NCI-H2196 treated with DMSO at 0.1 percent for 48 hours (cell line): ENCODE results near the gene UVRAG.

Experiments used
- DNase-seq: peaks from one replicate; lab custom pipeline; 2025; ENCODE audit not compliant: unreplicated experiment; lab: John Stamatoyannopoulos, UW

Gene UVRAG

DNA sequence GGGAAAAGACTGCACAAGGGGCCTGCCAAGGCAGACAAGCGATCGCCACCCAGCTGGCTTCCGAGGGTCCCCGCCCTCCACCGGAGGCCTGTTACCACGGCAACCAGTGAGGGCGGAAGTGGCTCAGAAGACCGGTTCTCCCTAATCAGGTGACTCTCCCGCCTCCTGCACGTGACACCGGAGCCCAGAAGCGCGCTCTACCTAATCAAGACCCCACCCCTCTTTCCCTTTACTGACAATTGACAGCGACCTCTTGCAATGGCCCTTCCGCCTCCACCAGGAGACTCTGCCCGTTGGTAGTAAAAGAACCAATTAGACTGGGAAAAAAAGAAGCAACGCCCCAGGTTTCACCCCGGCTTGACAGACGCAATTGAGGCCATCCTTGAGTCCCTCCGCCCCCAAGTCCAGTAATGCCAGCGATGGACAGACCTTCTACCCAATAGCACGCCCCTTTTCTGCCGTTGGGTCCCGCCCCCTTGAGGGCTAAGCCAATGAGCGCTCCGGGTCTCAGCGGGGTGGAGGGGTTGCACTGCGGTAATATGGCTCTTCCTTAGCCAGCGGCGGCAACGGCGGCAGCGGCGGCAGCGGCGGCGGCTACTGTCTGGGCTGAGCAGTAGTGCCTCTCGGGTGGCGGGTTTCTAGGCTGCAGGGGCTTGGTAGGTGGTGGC, at the start of gene UVRAG:
TSS of gene UVRAG (plus strand) at position 534 of the 668 bp plus-strand sequence. CDS start 198 bp downstream, outside the sequence.
- DNase-seq = peak; percentile 99

DNA sequence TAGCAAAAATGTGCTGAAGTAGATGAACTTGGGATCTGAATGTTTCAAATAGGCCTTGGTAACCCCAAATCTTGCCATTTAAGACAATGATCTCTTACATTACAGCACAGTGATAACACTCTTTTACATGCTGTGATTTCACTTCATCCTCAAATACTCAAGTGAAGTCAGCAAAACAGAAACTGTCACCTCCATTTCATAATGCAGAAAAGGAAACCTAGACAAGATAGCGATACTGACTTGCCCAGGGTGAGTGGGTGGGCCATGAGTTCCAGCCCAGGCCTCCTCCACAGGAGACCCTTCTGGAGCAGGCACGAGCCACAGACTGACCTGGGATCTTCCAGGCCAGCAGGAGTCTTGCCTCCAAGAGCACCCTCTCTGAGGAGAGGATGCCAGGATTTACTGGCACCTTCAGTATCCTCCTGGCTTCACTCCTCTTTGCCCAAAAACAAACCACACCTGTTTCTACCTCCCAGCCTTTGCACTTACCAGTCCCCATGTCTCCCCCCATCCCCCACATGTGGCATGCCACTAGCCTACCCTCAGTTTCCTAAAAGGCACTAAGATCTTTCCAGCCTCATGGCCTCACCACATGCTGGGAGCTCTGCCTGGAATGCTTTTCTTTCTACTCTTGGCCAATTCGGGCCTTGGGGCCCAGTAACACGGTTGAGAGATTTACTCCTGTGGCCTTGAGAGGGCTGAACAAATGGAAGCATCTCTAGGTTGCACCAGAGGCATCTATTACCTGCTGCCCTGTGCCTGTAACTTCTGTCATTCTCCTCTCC, 48.4 kb upstream of the UVRAG start:
- DNase-seq = no peak

DNA sequence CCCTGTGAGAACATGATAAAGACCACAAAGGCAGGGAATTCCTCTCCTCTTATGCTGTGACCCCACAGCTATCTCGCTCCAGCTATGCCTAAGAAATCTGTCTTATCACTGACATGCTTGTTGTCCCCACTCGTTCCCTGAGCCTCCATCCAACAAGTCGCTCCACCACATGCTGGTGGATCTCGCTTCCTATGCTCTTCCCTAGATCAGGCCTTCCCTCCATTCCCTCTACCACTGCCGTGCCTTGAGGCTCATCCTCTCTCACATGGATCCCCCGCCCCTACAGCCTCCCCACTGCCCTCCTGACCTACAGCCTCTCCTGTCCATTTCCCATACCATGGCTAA, 47.8 kb upstream of the UVRAG start:
- DNase-seq = no peak

DNA sequence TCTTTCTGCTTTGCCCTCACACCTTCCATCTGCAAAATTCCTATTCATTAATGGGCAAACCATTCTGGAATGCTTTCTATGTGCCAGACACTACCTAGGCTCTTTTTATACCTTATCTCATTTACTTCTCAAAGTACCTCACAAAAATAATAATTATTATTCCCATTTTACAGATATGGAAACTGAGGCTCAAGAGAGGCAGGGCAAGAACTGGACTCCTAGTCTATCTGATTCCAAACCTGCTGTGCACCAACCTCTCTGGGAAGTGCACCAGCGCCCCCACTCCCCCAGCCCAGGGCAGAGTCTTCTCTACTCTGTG, 47.3 kb upstream of the UVRAG start:
- no peak for DNase-seq

DNA sequence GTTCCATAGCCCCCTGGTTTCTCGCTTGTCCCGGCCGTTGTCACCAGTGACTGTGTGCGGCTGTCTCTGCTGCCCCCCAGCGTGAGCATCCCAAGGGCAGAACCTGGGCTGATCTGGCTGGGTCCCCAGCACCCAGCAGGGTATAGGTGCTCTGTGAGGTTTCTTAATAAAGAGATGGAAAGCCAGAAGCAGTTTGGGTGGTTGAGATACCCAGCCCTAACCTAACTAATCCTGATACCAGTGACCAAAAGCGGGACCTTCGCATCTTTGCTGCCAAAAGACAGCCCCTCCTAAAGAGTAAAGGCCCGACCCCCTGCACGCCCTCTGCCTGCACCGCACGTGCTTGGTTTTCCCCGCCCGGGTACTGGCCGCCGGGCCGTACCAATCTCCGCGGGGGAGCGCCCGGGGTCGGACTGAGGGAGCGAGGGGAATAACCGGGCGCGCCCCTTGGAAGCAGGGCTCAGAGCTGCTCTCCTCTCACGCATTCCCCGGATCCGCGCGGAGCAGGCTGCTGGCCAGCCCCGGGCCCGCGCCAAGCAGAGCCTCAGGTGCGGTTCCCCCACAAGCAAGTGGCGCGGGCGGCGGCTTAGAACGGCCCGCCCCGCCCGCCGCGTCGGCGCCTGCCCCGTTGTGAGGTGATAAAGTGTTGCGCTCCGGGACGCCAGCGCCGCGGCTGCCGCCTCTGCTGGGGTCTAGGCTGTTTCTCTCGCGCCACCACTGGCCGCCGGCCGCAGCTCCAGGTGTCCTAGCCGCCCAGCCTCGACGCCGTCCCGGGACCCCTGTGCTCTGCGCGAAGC, 46.7 kb upstream of the UVRAG start, which contains the start of gene DGAT2:
TSS of gene DGAT2 (plus strand) at position 667 of the 797 bp plus-strand sequence. CDS start 214 bp downstream, outside the sequence.
- DNase-seq = peak; percentile 72

DNA sequence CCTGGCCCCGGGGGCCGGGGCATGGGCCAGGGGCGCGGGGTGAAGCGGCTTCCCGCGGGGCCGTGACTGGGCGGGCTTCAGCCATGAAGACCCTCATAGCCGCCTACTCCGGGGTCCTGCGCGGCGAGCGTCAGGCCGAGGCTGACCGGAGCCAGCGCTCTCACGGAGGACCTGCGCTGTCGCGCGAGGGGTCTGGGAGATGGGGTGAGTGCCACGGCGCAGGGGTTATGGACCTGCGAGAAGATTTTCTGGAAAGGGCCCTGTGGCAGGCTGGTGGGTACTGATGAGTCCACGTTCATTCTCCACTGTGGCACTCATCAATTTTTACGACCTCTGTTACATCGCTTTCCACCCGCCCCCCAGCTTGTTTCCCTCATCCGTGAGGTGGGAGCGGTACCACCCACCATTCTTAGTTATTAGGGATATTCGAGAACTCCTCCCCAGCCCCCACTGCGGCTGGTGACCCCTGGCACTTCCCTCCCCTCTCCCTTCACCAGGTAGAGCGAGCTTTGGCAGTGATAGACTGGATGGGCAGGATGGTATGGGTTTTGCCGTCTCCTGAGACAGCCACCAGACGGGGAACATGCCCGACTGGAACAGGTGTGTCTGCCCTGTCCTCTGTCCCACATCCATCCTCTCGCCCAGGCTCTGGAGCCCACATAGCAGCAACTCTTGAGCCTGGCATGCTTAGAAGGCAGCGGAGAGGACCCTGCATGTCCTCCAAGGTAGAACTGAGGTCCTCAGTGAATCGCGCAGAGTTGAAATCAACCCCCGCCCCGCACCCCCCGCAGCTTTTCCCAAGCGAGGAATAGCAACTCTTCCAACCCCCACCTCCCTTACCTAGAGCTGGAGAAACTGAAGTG, 45.9 kb upstream of the UVRAG start:
- DNase-seq = no peak

DNA sequence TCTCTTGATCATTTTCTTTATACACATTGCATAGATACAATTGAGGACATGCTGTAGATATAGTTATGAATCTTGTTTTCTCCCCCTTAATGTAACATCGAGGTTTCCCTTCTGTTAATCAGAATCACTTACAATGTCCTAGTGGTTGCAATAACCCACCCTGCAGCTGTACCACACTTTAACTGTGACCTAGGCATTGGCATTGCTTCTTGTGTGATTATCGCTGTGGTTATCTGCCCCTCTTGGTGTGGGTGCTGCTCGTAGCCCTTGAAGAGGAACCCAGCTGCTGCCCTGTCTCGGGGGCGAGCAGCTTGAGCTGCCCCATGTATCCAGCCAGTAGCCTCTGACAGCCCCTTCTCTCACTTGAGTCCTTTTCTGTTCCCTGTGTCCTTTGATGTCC, 44.9 kb upstream of the UVRAG start:
- DNase-seq = no peak

DNA sequence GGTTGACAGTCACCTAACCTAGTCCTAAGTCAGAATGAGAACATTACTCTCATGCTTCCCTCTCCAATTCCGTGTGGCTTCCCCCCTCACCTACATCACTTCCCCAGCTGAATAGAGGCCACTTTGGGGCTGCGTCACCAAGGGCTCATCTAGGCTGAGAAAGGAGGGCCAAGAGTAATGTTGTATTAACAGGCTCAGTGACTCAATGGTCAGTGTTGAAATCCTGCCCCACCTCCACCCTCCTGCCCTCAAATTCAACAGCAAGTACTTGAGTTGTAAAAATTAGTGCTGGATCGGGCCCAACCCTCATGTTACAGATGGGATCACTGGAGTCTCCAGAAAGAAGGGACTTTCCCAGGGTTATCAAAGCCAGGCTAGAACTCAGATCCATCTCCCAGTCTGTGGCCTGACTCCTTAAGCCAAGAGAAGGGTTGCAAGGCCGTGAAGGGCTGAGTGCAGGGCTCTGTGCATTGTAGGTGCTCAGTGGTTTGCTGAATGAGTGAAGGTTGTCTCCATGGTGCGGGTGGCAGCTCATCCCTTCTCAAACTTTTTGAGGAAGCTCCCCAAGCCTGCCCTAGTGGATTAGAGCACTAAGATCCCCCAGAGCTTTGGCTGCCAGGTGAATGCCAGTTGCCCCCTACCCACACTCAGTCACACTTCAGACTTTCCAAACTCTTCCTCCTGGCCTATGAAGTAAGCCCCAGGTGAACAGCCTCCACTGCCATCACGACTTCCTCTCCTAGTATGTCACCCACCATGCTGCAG, 43.2 kb upstream of the UVRAG start:
- no peak for DNase-seq

DNA sequence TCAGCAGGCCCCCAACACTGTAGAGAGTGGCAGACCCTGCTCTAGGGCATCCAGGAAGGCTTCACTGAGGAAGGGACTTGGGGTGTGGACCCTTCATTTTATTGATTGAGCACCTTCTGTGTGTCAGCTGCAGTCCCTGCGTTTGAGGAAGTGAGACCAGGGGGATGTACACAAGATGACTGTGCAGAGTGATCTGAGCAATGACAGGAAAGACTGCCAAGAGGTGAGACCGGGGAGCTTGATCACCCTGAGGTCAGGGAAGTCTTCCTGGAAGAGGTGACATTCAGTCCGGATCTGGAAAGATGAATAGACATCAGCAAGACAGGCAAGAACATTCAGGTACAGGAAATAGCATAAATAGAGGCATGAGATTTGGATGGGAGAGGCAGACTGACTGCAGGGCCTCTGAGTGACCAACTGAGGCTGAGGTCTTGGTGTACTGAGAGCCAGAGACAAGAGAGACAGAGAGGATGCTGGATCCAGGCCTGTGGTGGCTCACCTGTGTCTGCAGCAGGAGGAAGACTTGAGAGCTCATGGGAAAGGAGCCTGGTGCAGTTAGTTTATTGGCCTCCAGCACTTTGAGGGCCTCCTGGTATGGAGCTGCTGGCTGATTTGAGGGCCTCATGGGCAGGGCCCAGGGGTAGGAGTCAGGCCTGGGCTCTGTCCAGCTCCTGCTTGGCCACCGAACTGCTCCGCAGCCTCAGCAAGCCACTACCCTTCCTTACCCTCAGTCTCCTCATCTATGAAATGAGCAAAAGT, 41.2 kb upstream of the UVRAG start:
- DNase-seq = no peak

DNA sequence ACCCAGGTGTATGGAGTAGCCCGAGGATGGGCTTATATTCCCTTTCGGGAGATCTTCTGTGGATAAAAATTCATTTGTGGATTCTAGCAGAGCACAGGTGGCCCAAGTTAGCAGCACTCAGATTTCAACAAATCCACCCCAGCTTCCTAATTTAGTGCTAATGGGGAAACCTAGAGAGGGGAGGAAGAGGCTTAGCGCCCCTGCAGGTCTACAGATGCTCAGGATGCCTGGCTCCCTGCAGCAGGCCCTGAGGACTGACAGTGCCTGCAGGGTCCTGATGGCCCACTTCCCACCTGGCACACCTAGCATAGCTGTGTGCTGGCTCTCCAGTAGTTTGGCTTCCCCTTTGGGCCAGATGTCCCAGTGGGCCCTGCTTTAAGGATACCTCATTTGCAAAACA, 40.0 kb upstream of the UVRAG start:
- DNase-seq = no peak

DNA sequence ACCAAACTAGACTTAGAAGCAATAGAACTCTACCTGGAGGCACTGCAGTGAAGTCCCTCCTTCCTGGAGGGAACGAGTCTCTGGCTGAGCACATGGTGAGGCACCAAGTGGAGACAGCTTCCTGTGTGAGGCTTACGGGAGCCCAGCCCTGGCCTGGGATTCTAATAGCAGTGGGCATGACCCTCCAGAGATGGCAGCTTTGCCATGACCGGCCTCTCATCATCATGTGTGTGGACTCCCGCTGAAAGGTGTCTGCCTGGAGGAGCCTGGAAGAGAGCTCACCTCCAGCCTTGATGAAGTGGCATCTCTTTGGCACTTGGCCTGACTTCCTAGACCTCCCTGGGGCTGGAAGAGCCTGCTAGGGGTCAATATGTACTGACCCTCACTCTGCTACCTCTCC, 38.5 kb upstream of the UVRAG start:
- DNase-seq = no peak

DNA sequence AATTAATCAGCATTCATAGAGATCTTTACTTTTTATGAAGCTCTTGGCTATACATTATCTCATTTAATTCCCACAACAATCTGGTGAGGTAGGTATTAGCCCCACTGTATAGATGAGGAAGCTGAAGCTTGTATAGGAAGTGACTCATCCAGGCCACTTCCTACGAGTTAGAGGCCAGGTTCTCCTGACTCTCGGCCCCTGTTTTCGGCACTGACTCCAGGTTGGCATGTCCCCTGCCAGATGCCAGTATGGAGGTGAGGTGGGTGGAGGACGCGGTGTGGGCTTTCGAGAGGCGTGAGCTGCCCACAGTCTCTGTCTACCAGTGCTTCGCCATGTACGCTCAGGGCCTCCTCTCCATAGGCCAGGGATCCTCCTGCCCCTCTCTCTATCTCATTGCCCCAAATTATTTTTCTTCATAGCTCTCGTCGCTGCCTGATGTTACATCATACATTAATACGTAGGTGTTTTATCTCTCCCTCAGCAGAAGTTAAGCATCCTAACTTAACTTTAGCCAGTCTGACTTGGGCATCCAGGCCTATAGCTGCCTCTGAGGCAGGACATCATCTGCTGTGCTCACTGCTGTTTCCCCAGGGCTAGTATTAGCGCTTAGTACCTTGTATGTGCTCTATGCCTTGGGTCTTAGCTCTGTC, 37.4 kb upstream of the UVRAG start:
- no peak for DNase-seq

DNA sequence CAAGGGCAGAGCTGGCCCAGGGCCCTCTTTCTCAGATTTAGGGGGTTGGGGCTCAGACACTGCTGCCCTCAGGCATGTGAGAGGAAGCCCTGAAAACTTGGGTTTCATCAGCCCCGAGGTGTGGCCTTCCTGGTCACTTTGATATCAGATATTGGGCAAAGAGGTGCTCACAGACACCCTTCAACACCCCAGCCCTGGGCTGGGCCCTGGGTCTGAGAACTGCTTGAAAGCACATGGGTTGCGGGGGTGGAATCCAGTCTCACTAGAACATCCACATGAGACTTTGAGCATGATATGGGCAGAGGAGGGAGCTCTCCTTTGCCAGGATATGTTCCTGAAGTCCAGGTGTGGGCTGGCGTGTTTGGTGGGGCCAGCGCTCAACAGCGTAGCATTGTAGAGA, 36.0 kb upstream of the UVRAG start:
- DNase-seq = no peak

DNA sequence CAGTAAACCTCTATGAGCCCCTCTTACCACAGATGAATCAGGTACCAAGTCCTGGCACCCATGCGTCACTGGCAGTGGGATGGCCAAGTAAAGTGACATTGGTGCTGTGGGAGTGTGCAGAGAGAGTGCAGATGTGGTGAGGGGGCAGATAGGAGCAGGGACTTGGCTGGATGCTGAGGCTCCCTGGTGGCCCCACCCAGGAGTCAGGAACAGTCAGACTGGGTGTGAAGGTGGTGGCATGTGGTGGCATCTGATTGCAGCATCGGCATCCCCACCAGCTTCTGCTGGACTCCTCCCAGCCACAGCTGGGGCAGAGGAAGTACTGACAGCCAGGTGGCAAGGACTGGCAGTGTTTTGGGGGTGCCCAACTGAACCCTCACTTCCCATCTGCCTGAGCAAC, 35.0 kb upstream of the UVRAG start:
- DNase-seq = no peak

DNA sequence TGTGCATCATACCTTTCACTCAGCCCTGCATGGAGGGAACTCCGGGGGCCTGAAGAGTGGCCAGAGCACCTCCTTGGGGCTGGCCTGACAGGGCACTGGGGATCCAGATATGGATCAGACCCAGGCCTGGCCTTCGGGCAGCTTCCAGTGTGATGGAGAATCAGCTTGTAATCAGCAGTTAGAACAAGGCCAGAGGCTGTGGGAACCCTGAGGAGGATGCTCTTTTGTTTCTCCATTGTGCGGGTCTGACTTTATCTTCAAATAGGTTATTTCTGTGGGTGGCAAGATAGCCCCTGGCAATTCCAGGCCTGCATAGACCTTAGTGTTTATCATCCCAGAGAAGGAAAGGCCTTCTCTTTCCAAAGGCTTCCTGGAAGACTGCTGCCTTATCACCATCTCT, 34.1 kb upstream of the UVRAG start:
- no peak for DNase-seq

DNA sequence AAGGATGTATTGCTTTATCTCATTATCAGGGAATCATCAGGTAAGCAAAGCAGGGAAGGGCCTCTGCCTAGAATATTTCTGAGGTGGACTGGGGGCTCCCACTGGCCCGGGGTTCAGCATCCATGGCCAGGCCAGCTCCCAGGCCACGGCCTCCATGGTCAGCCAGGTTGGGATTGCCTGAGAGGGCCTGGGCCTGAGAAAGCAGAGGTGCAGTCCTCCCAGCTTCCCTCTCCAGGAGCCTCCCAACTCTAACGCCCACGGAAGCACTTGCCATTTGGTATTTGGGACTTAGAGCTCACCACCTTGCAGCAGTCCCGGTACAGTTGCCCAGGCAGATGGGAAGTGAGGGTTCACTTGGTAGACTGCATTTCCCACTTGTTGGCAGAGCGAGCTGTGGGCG, 33.7 kb upstream of the UVRAG start:
- DNase-seq = no peak

DNA sequence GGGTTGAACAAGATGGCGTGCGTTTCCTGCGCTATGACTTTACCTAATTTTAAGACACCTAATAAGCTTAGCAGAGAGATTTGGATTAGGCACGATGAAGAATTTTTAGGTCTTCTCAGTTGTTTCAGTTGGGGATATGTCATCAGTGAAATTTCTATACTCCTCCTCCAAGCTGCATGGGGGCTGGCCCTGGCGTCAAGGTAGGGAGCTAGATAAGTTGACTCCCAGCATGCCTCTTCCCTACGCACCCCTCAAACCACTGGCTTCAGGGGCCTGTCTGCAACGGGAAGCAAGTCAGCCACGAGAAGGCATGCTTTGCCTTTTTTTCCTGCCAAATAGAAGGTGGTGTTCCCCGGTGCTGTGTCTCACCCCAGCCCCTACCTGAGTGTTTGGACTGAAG, 33.2 kb upstream of the UVRAG start:
- no peak for DNase-seq

DNA sequence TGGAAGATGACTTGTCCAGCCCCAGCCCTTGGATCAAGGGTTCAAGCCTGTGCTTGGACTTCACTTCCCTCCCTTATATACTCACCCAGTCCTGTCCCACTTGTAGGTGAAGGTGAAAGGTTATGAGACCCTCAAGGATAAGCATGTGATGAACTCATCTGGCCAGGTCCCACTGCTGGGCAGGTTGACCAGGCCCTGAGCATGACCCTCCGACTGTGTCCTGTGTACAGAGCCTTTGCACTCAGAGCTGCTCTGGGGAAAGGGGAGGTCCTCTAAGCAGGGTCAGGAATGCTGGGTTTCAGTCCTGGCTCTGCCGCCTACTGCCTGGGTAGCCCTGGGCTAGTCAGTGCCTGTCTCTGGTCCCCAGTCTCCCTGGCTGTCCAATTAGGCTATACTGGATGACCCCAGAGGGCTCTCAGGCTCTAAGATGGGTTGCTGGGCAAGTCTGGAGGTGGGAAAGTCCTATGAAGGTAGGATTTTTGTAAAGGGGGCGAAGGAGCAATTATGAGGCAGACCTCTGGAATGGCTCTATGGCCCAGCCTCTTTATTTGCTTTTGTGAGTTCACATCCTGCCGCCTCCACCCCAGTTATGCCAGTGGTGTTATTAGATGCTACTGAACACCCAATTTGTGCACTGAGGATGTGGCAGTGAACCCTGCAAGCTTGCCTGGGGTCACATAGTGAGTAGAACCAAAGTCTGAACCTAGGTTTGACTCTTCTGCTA, 32.3 kb upstream of the UVRAG start:
- no peak for DNase-seq
